HCT116 (cell line): Measurements from ENCODE around the gene TICRR. TPM values are rescaled to one million over a fixed set of nuclear protein-coding genes. Genes with fewer than 3 reads are reported as not detected.

ENCODE experiments used
- ATAC-seq: fragments of 200-7000 bp; cut with Tn5 transposase; 2 replicates; pipeline ENCODE4 v1.9.1; 2020; ENCODE audit warnings: mild to moderate bottlenecking, moderate library complexity
- BruUV-seq: library from RNA; stranded (reverse); fragments of 400-500 nt; replicated peaks from 2 replicates; lab custom pipeline; 2021; lab: Mats Ljungman, UMichigan
- CTCF ChIA-PET: fragments of 300-600 bp; sonication (Branson Sonifier 250); formaldehyde crosslinking; loops from one replicate; lab custom pipeline; 2021; ENCODE audit warnings: antibody characterized with exemption; lab: Charles Lee
- POLR2A ChIA-PET: fragments of 300-600, 350-600 bp; sonication (Branson Sonifier 250); formaldehyde crosslinking; loops from one replicate; lab custom pipeline; 2021; ENCODE audit warnings: antibody characterized with exemption; lab: Charles Lee
- RAD21 ChIA-PET, 2 experiments: fragments of 300-600 bp; sonication (Branson Sonifier 250); formaldehyde crosslinking; loops; one replicate each; lab custom pipeline; 2023; ENCODE audit warnings: low total read pairs in 2 of 2; ENCODE audit not compliant: uncharacterized antibody in 2 of 2, unreplicated experiment in 2 of 2, low non-redundant PET in 1 of 2; lab: Charles Lee
- DNase-seq: peaks from one replicate; pipeline ENCODE4 v3.0.0-alpha.2; 2010; ENCODE audit warnings: low read depth, low spot score
- H2AFZ ChIP-seq: fragments of 200-600 bp; shearing (Covaris generic), sonication (generic); 2 replicates; pipeline ENCODE4 v1.6.1; 2017; ENCODE audit warnings: low read depth, mixed run types, mixed read lengths, antibody characterized with exemption, low read length; ENCODE audit not compliant: poor library complexity, severe bottlenecking
- H3K27ac ChIP-seq: 2 replicates; pipeline ENCODE4 v1.5.1; 2012; ENCODE audit warnings: low read depth, low read length
- H3K27me3 ChIP-seq: fragments of 200-600 bp; sonication (generic); 2 replicates; pipeline ENCODE4 v1.6.1; 2016; ENCODE audit warnings: mixed run types, low read length, mixed read lengths; ENCODE audit not compliant: insufficient read depth
- H3K36me3 ChIP-seq, 2 experiments: fragments of 200-500 bp in 1 of 2; fragments of 200-600 bp in 1 of 2; sonication (Bioruptor generic) in 1 of 2; sonication (generic) in 1 of 2; 2 replicates each; pipeline versions ENCODE4 v1.5.1 to v1.6.1; 2014 to 2016; ENCODE audit warnings: low read length in 2 of 2, inconsistent platforms in 1 of 2, mixed read lengths in 1 of 2, mixed run types in 1 of 2; ENCODE audit not compliant: insufficient read depth in 2 of 2, control insufficient read depth in 1 of 2
- H3K4me1 ChIP-seq, 2 experiments: fragments of 200-600 bp in 1 of 2; sonication (generic) in 1 of 2; 2 replicates each; pipeline versions ENCODE4 v1.5.1 to v1.6.1; 2012 to 2017; ENCODE audit warnings: low read length in 2 of 2, inconsistent platforms in 1 of 2, mild to moderate bottlenecking in 1 of 2, mixed read lengths in 1 of 2, mixed run types in 1 of 2, moderate library complexity in 1 of 2; ENCODE audit not compliant: insufficient read depth in 2 of 2, control insufficient read depth in 1 of 2
- H3K4me2 ChIP-seq: fragments of 200-600 bp; sonication (generic); 2 replicates; pipeline ENCODE4 v1.6.1; 2017; ENCODE audit warnings: mixed run types, low read length, mixed read lengths
- H3K4me3 ChIP-seq, 2 experiments: fragments of 200-600 bp in 1 of 2; sonication (generic) in 1 of 2; replicated peaks in 1 of 2; 2 replicates each; pipeline ENCODE4 v1.5.1; 2011 to 2016; ENCODE audit warnings: low read length in 2 of 2, control low read depth in 1 of 2, low read depth in 1 of 2, mild to moderate bottlenecking in 1 of 2, mixed read lengths in 1 of 2, mixed run types in 1 of 2
- H3K79me2 ChIP-seq: fragments of 200-600 bp; sonication (generic); 2 replicates; pipeline ENCODE4 v1.6.1; 2017; ENCODE audit warnings: mild to moderate bottlenecking, mixed run types, low read length, moderate library complexity, mixed read lengths; ENCODE audit not compliant: insufficient read depth
- H3K9ac ChIP-seq: fragments of 200-600 bp; sonication (generic); 2 replicates; pipeline ENCODE4 v1.6.1; 2016; ENCODE audit warnings: low read length, mixed read lengths
- H3K9me2 ChIP-seq: fragments of 200-600 bp; sonication (generic), shearing (Covaris generic); 2 replicates; pipeline ENCODE4 v1.6.1; 2017; ENCODE audit warnings: mixed run types, mild to moderate bottlenecking, moderate library complexity; ENCODE audit not compliant: insufficient read depth
- H3K9me3 ChIP-seq, 2 experiments: fragments of 200-500 bp in 1 of 2; fragments of 200-600 bp in 1 of 2; sonication (Bioruptor generic) in 1 of 2; sonication (generic) in 1 of 2; 2 replicates each; pipeline ENCODE4 v1.6.1; 2014 to 2017; ENCODE audit warnings: low read length in 2 of 2, mixed read lengths in 2 of 2, inconsistent platforms in 1 of 2, low read depth in 1 of 2, mild to moderate bottlenecking in 1 of 2, mixed run types in 1 of 2, moderate library complexity in 1 of 2; ENCODE audit not compliant: control insufficient read depth in 1 of 2, insufficient read depth in 1 of 2
- H4K20me1 ChIP-seq: fragments of 200-600 bp; sonication (generic), shearing (Covaris generic); 2 replicates; pipeline ENCODE4 v1.6.1; 2017; ENCODE audit warnings: mixed run types, mild to moderate bottlenecking, moderate library complexity; ENCODE audit not compliant: insufficient read depth
- CBX3 ChIP-seq: IDR thresholded peaks from 2 replicates; pipeline ENCODE4 v1.6.1; 2012; ENCODE audit warnings: low read depth
- EZH2 ChIP-seq: fragments of 200-600 bp; sonication (generic); IDR thresholded peaks from 2 replicates; pipeline ENCODE4 v1.6.1; 2017; ENCODE audit warnings: antibody characterized with exemption, mixed run types
- JUND ChIP-seq: IDR thresholded peaks from 2 replicates; pipeline ENCODE4 v1.6.1; 2012
- POLR2AphosphoS5 ChIP-seq: IDR thresholded peaks from 2 replicates; pipeline ENCODE4 v1.6.1; 2011; ENCODE audit warnings: mild to moderate bottlenecking, low read depth, low read length, moderate library complexity
- REST ChIP-seq: IDR thresholded peaks from 2 replicates; pipeline ENCODE4 v1.6.1; 2012; ENCODE audit warnings: low read depth
- SIN3A ChIP-seq: IDR thresholded peaks from 2 replicates; pipeline ENCODE4 v1.6.1; 2012; ENCODE audit warnings: low read depth
- TCF7L2 ChIP-seq: IDR thresholded peaks from 2 replicates; pipeline ENCODE4 v1.7.0; 2011; ENCODE audit warnings: borderline replicate concordance, inconsistent platforms; ENCODE audit not compliant: insufficient read depth, insufficient read length; ENCODE audit errors: extremely low read depth
- YY1 ChIP-seq: IDR thresholded peaks from 2 replicates; pipeline ENCODE4 v1.6.1; 2011; ENCODE audit warnings: low read length, low read depth, moderate library complexity, mild to moderate bottlenecking; ENCODE audit not compliant: insufficient replicate concordance; ENCODE audit errors: extremely low read depth
- ZFX ChIP-seq: fragments of 450-650 bp; IDR thresholded peaks from 2 replicates; pipeline ENCODE4 v1.6.1; 2017
- ZNF274 ChIP-seq: fragments of 200-500 bp; sonication (Bioruptor generic); IDR thresholded peaks from 2 replicates; pipeline ENCODE4 v1.6.1; 2014; ENCODE audit warnings: mild to moderate bottlenecking, low read depth, low read length, inconsistent platforms
- intact Hi-C: fragments of 100-400 bp; cut with micrococcal nuclease; formaldehyde crosslinking; loops from 2 replicates; pipeline ENCODE4 v1.10.0; 2022
- total RNA-seq: library from RNA; stranded (reverse); gene quantifications from one replicate; pipeline ENCODE4 v1.2.1, GENCODE V29; 2021; ENCODE audit not compliant: unreplicated experiment

Gene TICRR
- total RNA-seq, 1 experiment from 2014 or later, result 24.8 TPM

GRCh38 chr15:89654301-89654761 is 79.1 kb downstream of the TICRR start:
- Histone ChIP-seq H3K79me2 (no peaks in the 10 kb centered on the region), H3K36me3 (no peaks in the 10 kb centered on the region), H3K4me3 (no peak overlapping the region), H3K9me3 (no peaks in the 10 kb centered on the region), H2AFZ (no peak overlapping the region), H3K27me3 (no peaks in the 10 kb centered on the region), H3K4me1 (no peaks in the 10 kb centered on the region), H3K4me2 (no peak overlapping the region), H3K27ac (no peak overlapping the region), H4K20me1 (no peaks in the 10 kb centered on the region), H3K9me2 (no peaks in the 10 kb centered on the region)
- intact Hi-C loops, result no loop called here
- POLR2A ChIA-PET, result no interaction called here
- RAD21 ChIA-PET, result no interaction called here
- BruUV-seq, result no TSS peak
- TF ChIP-seq TCF7L2, result no peak
- TF ChIP-seq REST, result no peak
- TF ChIP-seq ZNF274, result no peak
- TF ChIP-seq EZH2, result no peak
- no peak for TF ChIP-seq JUND
- TF ChIP-seq YY1, result no peak
- no peak for TF ChIP-seq CBX3
- TF ChIP-seq POLR2AphosphoS5, result no peak
- no peak for TF ChIP-seq ZFX
- no peak for TF ChIP-seq SIN3A
- TF ChIP-seq, all 23 proteins: peak for 0
- H3K9ac ChIP-seq, result no peak overlapping the region
- no peak for ATAC-seq
- no peak for DNase-seq
- CTCF ChIA-PET, result no interaction called here
